ENCODE measurements around the gene ADH1C. TPM values are rescaled to one million over a fixed set of nuclear protein-coding genes. Genes with fewer than 3 reads are reported as not detected.

Gene ADH1C
- total RNA-seq, 4 donors from 2014 or later = 1.6 to 18.0 (median 9.6) TPM

DNA sequence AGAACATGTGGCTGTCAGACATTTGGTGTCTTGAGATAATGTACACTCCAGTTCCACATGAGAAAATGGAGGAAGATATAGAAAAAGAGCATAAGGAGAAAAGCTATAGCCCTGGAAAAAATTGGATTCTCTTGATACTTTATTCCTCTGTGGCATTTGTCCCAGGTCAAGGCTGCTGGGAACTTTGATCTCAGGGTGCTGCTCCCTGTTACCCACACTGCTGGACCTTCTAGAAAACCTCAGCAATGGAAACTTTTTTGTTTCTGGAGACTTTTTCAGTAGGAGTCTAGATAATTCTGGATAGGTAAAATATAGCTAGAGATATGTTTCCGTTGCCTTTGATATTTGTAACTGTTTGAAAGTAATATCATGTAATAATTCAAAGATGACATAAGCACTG, 11.1 kb downstream of the ADH1C start:
- Histone ChIP-seq H3K4me1 (no peaks in the 10 kb centered on the region), H3K4me3 (replicated peaks in 1 of 3) (no peak overlapping the region), H3K9me3 (no peaks in the 10 kb centered on the region), H3K27ac (no peak overlapping the region), H3K27me3 (no peaks in the 10 kb centered on the region), H3K36me3 (no peaks in the 10 kb centered on the region)
- TF ChIP-seq POLR2A (IDR thresholded peaks at IDR 0.05) (no peak), CTCF (IDR thresholded peaks at IDR 0.05) (no peak)
- intact Hi-C loops (cut with DNase I) = no loop called here
- DNase-seq = no peak
- WGBS, 2 donors = 90 to 93% methylated on average over 1 of the region's 1 CpG

DNA sequence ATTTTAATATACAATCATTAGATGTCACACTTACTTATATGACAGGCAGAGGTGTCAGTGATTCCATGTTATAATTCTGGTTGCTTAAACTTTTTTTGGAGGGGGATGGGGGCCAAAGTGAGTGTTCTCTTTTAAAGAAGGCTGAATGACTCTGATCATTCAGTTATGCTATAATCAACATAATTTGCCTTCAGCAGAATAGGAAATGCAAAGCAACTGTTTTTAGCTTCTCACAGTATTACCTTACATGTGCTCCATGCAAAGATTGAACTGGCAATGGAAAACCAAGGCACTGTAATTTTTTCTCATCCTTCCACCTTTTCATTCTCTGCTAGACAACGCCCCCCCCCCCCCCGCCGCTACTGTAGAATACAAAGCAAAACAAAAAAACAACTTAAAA, 13.4 kb downstream of the ADH1C start:
- intact Hi-C loops (cut with DNase I) = no loop called here
- WGBS, 2 donors = 80 to 95% methylated on average over 3 of the region's 3 CpGs
- no peaks in the 10 kb centered on the region for H3K9me3 ChIP-seq
- no peak overlapping the region for H3K4me3 ChIP-seq (replicated peaks in 1 of 3)
- no peak for TF ChIP-seq POLR2A (IDR thresholded peaks at IDR 0.05)
- no peak for TF ChIP-seq CTCF (IDR thresholded peaks at IDR 0.05)
- no peaks in the 10 kb centered on the region for H3K36me3 ChIP-seq
- DNase-seq = no peak
- H3K27ac ChIP-seq = no peak overlapping the region
- no peaks in the 10 kb centered on the region for H3K27me3 ChIP-seq
- no peaks in the 10 kb centered on the region for H3K4me1 ChIP-seq

DNA sequence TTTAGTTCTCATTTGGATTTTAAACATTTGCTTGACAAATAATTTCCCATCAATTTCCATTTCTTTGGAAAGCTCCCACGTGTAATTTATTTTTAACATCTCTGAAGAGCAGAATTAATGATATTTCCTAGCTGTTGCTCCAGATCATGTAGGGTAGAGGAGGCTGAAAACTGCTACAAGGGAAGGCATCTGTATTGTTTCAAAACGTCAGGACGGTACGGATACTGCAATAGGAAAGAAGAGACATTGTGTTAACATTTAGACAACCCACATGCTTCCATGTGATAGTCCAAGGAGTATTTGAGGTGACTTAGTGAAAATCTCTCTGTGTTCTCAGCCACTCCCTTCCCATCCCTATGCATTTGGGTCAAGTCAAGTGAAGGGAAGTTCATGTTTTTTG, 16.0 kb downstream of the ADH1C start:
- Histone ChIP-seq H3K36me3 (no peaks in the 10 kb centered on the region), H3K9me3 (no peaks in the 10 kb centered on the region), H3K27me3 (no peaks in the 10 kb centered on the region), H3K4me3 (replicated peaks in 1 of 3) (no peak overlapping the region), H3K27ac (no peak overlapping the region), H3K4me1 (no peaks in the 10 kb centered on the region)
- no peak for DNase-seq
- TF ChIP-seq CTCF (IDR thresholded peaks at IDR 0.05) (no peak), POLR2A (IDR thresholded peaks at IDR 0.05) (no peak)
- WGBS, 2 donors = 74 to 75% methylated on average over 4 of the region's 4 CpGs
- intact Hi-C loops (cut with DNase I) = no loop called here

GRCh38 chr4:99334880-99335279, 17.7 kb downstream of the ADH1C start:
- no peaks in the 10 kb centered on the region for H3K9me3 ChIP-seq
- no peak for DNase-seq
- no peaks in the 10 kb centered on the region for H3K36me3 ChIP-seq
- H3K27me3 ChIP-seq = no peaks in the 10 kb centered on the region
- H3K4me1 ChIP-seq = no peaks in the 10 kb centered on the region
- no peak overlapping the region for H3K27ac ChIP-seq
- 70 to 76% methylated on average over 1 of the region's 1 CpG for whole genome bisulfite sequencing, 2 donors
- intact Hi-C loops (cut with DNase I) = no loop called here
- TF ChIP-seq CTCF (IDR thresholded peaks at IDR 0.05) = no peak
- TF ChIP-seq POLR2A (IDR thresholded peaks at IDR 0.05) = no peak
- no peak overlapping the region for H3K4me3 ChIP-seq (replicated peaks in 1 of 3)

GRCh38 chr4:99330648-99331047, 21.9 kb downstream of the ADH1C start:
- no peak for TF ChIP-seq CTCF (IDR thresholded peaks at IDR 0.05)
- TF ChIP-seq POLR2A (IDR thresholded peaks at IDR 0.05) = no peak
- no peaks in the 10 kb centered on the region for H3K4me1 ChIP-seq
- H3K27ac ChIP-seq = no peak overlapping the region
- WGBS, 2 donors = 74 to 83% methylated on average over 3 of the region's 3 CpGs
- no peaks in the 10 kb centered on the region for H3K27me3 ChIP-seq
- intact Hi-C loops (cut with DNase I) = no loop called here
- no peaks in the 10 kb centered on the region for H3K36me3 ChIP-seq
- no peak for DNase-seq
- H3K4me3 ChIP-seq (replicated peaks in 1 of 3) = no peak overlapping the region
- H3K9me3 ChIP-seq = no peaks in the 10 kb centered on the region

All from thyroid gland (tissue), 4 donors.